ENCODE measurements around the gene ITGA6.

- TF ChIP-seq EZH2 (IDR thresholded peaks at IDR 0.05) (no peak), POLR2AphosphoS5 (IDR thresholded peaks at IDR 0.05; ENCODE audit: borderline replicate concordance, low read depth, low read length) (no peak)
Observed at GRCh38 chr2:172440795-172441194, 13.4 kb downstream of the ITGA6 start.

Data from SK-N-MC (cell line).